ENCODE measurements around the gene DENND1C. TPM values are rescaled to one million over a fixed set of nuclear protein-coding genes. Genes with fewer than 3 reads are reported as not detected.

DENND1C gene
- total RNA-seq, 4 donors from 2014 or later: 1.4 to 2.1 TPM; not detected in 2

DNA sequence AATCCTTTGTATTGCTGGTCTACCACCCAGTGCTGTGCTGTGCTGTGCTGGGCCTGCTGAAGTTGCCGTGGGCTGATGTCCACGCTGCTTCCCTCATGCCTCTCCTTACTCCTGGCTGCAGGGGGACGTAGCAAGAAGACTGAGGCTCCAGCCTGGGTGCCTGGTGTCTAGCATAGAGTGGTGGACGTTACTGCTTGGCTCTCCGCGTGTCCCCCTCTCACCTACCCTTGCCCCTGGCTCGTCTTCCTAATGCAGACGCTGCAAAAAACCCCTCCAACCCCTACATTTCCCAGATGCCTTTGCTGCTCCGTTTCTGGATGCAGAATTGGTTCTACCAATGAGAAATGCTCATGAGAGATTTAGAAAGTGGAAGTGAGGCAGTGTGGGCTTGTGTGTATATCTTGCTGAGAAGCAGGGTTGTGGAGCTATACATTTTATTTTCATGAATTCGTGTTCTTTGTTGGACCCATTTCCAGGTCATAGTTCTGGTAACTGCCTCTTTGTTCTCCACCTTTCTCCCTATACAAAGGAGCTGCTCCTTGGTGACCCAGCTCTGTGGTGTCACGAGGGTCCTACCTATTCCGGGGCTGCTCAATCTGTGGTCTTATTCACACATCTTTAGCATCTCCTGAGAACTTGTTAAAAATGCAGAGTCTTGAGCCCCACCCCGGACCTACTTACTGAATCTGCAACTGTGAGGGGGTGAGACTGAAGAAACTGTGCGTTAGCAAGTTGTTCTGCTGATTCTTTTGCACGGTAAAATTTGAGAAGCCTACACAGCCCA lies 7.9 kb upstream of the DENND1C start:
- intact Hi-C loops (cut with DNase I; ENCODE audit: low total_unique reads): no loop called here
- no peaks in the 10 kb centered on the region for H3K27me3 ChIP-seq
- H3K27ac ChIP-seq: no peak overlapping the region
- no peaks in the 10 kb centered on the region for H3K9me3 ChIP-seq
- DNase-seq: no peak
- TF ChIP-seq, protein P1, sequence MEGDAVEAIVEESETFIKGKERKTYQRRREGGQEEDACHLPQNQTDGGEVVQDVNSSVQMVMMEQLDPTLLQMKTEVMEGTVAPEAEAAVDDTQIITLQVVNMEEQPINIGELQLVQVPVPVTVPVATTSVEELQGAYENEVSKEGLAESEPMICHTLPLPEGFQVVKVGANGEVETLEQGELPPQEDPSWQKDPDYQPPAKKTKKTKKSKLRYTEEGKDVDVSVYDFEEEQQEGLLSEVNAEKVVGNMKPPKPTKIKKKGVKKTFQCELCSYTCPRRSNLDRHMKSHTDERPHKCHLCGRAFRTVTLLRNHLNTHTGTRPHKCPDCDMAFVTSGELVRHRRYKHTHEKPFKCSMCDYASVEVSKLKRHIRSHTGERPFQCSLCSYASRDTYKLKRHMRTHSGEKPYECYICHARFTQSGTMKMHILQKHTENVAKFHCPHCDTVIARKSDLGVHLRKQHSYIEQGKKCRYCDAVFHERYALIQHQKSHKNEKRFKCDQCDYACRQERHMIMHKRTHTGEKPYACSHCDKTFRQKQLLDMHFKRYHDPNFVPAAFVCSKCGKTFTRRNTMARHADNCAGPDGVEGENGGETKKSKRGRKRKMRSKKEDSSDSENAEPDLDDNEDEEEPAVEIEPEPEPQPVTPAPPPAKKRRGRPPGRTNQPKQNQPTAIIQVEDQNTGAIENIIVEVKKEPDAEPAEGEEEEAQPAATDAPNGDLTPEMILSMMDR (IDR thresholded peaks at IDR 0.05): no peak
- no peak for TF ChIP-seq POLR2A (IDR thresholded peaks at IDR 0.05)
- H3K4me1 ChIP-seq: no peaks in the 10 kb centered on the region
- no peaks in the 10 kb centered on the region for H3K36me3 ChIP-seq
- H3K4me3 ChIP-seq: no peak overlapping the region

DNA sequence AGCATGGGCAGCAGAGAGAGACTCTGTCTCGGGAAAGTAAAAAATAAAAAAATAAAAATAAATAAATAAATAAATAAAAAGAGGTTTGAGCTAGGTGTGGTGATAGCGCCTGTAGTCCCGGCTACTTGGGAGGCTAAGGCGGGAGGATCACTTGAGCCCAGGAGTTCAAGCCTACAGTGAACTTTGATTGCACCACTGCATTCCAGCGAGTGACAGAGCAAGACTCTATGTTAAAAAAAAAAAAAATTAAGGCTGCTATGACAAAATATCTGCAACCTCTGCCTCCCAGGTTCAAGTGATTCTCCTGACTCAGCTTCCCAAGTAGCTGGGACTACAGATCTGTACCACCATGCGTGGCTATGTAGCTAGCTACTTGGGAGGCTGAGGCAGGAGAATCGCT lies 3.2 kb upstream of the DENND1C start:
- Histone ChIP-seq H3K9me3 (no peaks in the 10 kb centered on the region), H3K27ac (no peak overlapping the region), H3K4me1 (no peaks in the 10 kb centered on the region), H3K36me3 (no peaks in the 10 kb centered on the region), H3K27me3 (no peaks in the 10 kb centered on the region), H3K4me3 (no peak overlapping the region)
- TF ChIP-seq, protein P1 (IDR thresholded peaks at IDR 0.05): no peak
- no peak for TF ChIP-seq POLR2A (IDR thresholded peaks at IDR 0.05)
- intact Hi-C loops (cut with DNase I; ENCODE audit: low total_unique reads): no loop called here
- DNase-seq: no peak

DNA sequence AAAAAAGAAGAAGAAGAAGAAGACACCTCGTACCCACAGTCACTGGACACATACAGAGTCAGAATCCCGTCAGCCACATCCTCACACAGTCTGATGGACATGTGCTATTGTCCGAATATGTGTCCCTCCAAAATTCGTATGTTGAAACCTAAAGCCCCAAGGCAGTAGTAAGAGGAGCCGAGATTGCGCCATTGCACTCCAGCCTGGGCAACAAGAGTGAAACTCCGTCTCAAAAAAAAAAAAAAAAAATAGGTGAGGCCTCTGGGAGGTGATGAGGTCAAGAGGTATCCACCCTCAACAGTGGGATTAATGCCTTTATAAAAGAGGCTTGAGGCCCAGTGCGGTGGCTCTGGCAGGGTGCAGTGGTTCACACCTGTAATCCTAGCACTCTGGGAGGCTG lies 2.6 kb upstream of the DENND1C start:
- DNase-seq: no peak
- Histone ChIP-seq H3K36me3 (no peaks in the 10 kb centered on the region), H3K4me1 (no peaks in the 10 kb centered on the region), H3K9me3 (no peaks in the 10 kb centered on the region), H3K4me3 (no peak overlapping the region), H3K27me3 (no peaks in the 10 kb centered on the region), H3K27ac (no peak overlapping the region)
- intact Hi-C loops (cut with DNase I; ENCODE audit: low total_unique reads): no loop called here
- TF ChIP-seq POLR2A (IDR thresholded peaks at IDR 0.05): no peak
- TF ChIP-seq, protein P1 (IDR thresholded peaks at IDR 0.05): no peak

DNA sequence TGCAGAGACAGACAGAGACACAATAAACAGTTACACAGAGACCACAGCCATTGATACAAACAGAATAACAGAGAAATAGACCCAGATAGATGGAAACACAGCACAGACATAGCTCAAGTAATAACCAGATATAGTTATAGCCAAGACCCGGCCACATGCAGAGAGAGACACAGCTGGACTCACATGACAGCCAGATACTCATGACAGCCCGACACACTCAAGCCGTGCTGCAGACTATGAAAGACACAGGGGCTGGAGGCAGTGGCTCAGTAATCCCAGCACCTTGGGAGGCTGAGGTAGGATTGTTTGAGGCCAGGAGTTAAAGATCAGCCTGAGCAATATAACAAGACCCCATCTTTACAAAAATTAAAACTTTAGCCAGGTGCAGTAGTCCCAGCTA lies 1.6 kb upstream of the DENND1C start:
- TF ChIP-seq, protein P1 (IDR thresholded peaks at IDR 0.05): no peak
- no peak for TF ChIP-seq POLR2A (IDR thresholded peaks at IDR 0.05)
- Histone ChIP-seq H3K4me3 (no peak overlapping the region), H3K36me3 (no peaks in the 10 kb centered on the region), H3K4me1 (no peaks in the 10 kb centered on the region), H3K9me3 (no peaks in the 10 kb centered on the region), H3K27me3 (no peaks in the 10 kb centered on the region), H3K27ac (no peak overlapping the region)
- intact Hi-C loops (cut with DNase I; ENCODE audit: low total_unique reads): no loop called here
- DNase-seq: no peak

DNA sequence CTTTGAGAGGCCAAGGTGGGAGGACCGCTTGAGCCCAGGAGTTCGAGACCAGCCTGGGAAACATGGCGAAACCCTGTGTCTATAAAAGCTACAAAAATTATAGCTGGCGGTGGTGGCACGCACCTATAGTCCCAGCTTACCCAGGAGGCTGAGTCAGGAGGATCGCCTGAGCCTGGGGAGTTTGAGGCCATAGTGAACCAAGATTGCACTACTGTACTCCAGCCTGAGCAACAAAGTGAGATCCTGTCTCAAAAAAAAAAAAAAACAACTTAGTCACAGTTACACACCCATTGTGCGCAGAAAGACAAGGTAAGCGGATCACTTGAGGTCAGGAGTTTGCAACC lies 728 bp upstream of the DENND1C start:
- Histone ChIP-seq H3K27ac (no peak overlapping the region), H3K27me3 (no peaks in the 10 kb centered on the region), H3K4me1 (no peaks in the 10 kb centered on the region), H3K9me3 (no peaks in the 10 kb centered on the region), H3K36me3 (no peaks in the 10 kb centered on the region), H3K4me3 (no peak overlapping the region)
- TF ChIP-seq POLR2A (IDR thresholded peaks at IDR 0.05): no peak
- TF ChIP-seq, protein P1 (IDR thresholded peaks at IDR 0.05): no peak
- intact Hi-C loops (cut with DNase I; ENCODE audit: low total_unique reads): no loop called here
- no peak for DNase-seq
